ENCODE results near the gene TMCO1.
A peak's percentile ranks its signal among the peaks of the same experiment; 100 is the strongest.

TMCO1 gene

GRCh38 chr1:165773324-165773965 is 4.8 kb upstream of the TMCO1 start:
- Histone ChIP-seq H3F3A (ENCODE audit: low read depth) (no peaks in the 10 kb centered on the region), H3K9me2 (replicated peaks; ENCODE audit: low read depth, low read length) (no peaks in the 10 kb centered on the region), H3K4me2 (ENCODE audit: low read depth, low read length, poor library complexity, severe bottlenecking) (no peak overlapping the region), H3K4me1 (ENCODE audit: insufficient read depth, low read length, poor library complexity, severe bottlenecking) (peaks cover 13% of the 10 kb centered on the region), H3K4me3 (ENCODE audit: low read length, poor library complexity, severe bottlenecking) (no peak overlapping the region), H3K9ac (ENCODE audit: low read depth, low read length, poor library complexity, severe bottlenecking) (no peak overlapping the region), H4K20me1 (ENCODE audit: insufficient read depth, low read length, poor library complexity, severe bottlenecking) (no peaks in the 10 kb centered on the region), H3K36me3 (ENCODE audit: insufficient read depth, low read length) (no peaks in the 10 kb centered on the region), H3K9me3 (ENCODE audit: insufficient read depth, low read depth, low read length) (no peaks in the 10 kb centered on the region), H3K27me3 (ENCODE audit: insufficient read depth, low read length, poor library complexity, severe bottlenecking) (no peaks in the 10 kb centered on the region), H3K79me2 (ENCODE audit: insufficient read depth, low read length) (peaks cover 13% of the 10 kb centered on the region), H2AFZ (ENCODE audit: low read length) (no peak overlapping the region)
- TF ChIP-seq EZH2phosphoT487 (IDR thresholded peaks at IDR 0.05; ENCODE audit: borderline replicate concordance) (no peak), CTCF (conservative IDR thresholded peaks at IDR 0.05; ENCODE audit: low read length) (no peak)

GRCh38 chr1:165772739-165773138 is 4.1 kb upstream of the TMCO1 start:
- Histone ChIP-seq H3K36me3 (ENCODE audit: insufficient read depth, low read length) (no peaks in the 10 kb centered on the region), H3K9ac (ENCODE audit: low read depth, low read length, poor library complexity, severe bottlenecking) (no peak overlapping the region), H3K4me3 (ENCODE audit: low read length, poor library complexity, severe bottlenecking) (no peak overlapping the region), H2AFZ (ENCODE audit: low read length) (no peak overlapping the region), H3F3A (ENCODE audit: low read depth) (no peaks in the 10 kb centered on the region), H3K27me3 (ENCODE audit: insufficient read depth, low read length, poor library complexity, severe bottlenecking) (no peaks in the 10 kb centered on the region), H3K9me3 (ENCODE audit: insufficient read depth, low read depth, low read length) (no peaks in the 10 kb centered on the region), H3K79me2 (ENCODE audit: insufficient read depth, low read length) (peaks cover 20% of the 10 kb centered on the region), H3K4me2 (ENCODE audit: low read depth, low read length, poor library complexity, severe bottlenecking) (no peak overlapping the region), H4K20me1 (ENCODE audit: insufficient read depth, low read length, poor library complexity, severe bottlenecking) (no peaks in the 10 kb centered on the region), H3K4me1 (ENCODE audit: insufficient read depth, low read length, poor library complexity, severe bottlenecking) (peaks cover 18% of the 10 kb centered on the region), H3K9me2 (replicated peaks; ENCODE audit: low read depth, low read length) (no peaks in the 10 kb centered on the region)
- TF ChIP-seq EZH2phosphoT487 (IDR thresholded peaks at IDR 0.05; ENCODE audit: borderline replicate concordance), result no peak
- TF ChIP-seq CTCF (conservative IDR thresholded peaks at IDR 0.05; ENCODE audit: low read length), result no peak

GRCh38 chr1:165764277-165764676 is 4.4 kb downstream of the TMCO1 start:
- Histone ChIP-seq H3K4me3 (ENCODE audit: low read length, poor library complexity, severe bottlenecking) (peak overlapping the region; percentile 40), H3K27me3 (ENCODE audit: insufficient read depth, low read length, poor library complexity, severe bottlenecking) (no peaks in the 10 kb centered on the region), H3K36me3 (ENCODE audit: insufficient read depth, low read length) (peaks cover 11% of the 10 kb centered on the region; the same call in 1 of the 2 replicates), H3K4me2 (ENCODE audit: low read depth, low read length, poor library complexity, severe bottlenecking) (peak overlapping the region; percentile 65), H3F3A (ENCODE audit: low read depth) (no peaks in the 10 kb centered on the region), H2AFZ (ENCODE audit: low read length) (no peak overlapping the region), H3K79me2 (ENCODE audit: insufficient read depth, low read length) (peaks cover 82% of the 10 kb centered on the region), H3K9me2 (replicated peaks; ENCODE audit: low read depth, low read length) (no peaks in the 10 kb centered on the region), H3K9me3 (ENCODE audit: insufficient read depth, low read depth, low read length) (no peaks in the 10 kb centered on the region), H4K20me1 (ENCODE audit: insufficient read depth, low read length, poor library complexity, severe bottlenecking) (peaks cover 10% of the 10 kb centered on the region), H3K4me1 (ENCODE audit: insufficient read depth, low read length, poor library complexity, severe bottlenecking) (peaks cover 38% of the 10 kb centered on the region), H3K9ac (ENCODE audit: low read depth, low read length, poor library complexity, severe bottlenecking) (peak overlapping the region; percentile 34)
- TF ChIP-seq EZH2phosphoT487 (IDR thresholded peaks at IDR 0.05; ENCODE audit: borderline replicate concordance), result no peak
- no peak for TF ChIP-seq CTCF (conservative IDR thresholded peaks at IDR 0.05; ENCODE audit: low read length)

Data from Loucy (cell line).